ENCODE data around the gene TRPV3.

Gene TRPV3

DNA sequence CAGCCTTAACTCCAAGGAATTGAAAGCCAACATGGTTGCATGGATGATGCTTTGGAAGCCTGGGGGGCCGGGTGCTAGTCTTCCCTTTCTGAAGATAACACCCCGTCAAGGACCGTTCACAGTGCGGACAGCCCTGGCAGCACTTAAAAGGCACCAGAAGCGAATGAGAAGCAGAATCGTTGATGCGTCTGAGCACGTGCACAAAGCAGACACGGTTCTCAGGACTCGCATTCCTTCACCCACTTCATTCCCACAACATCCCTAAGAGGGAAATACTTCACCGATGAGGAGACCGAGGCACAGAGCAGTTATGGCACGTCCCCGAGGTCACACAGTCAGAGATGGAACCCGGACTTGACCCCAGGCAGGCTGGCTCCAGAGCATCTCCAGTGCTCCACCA is 37.4 kb upstream of the TRPV3 start:
- no peak overlapping the region for H3K4me2 ChIP-seq (ENCODE audit: low read depth, low read length, poor library complexity, severe bottlenecking)
- H3F3A ChIP-seq (ENCODE audit: insufficient read depth): no peaks in the 10 kb centered on the region
- no peak overlapping the region for H2AFZ ChIP-seq (ENCODE audit: low read depth, low read length, severe bottlenecking)
- H3K27me3 ChIP-seq (ENCODE audit: low read length): no peaks in the 10 kb centered on the region
- H3K4me3 ChIP-seq (ENCODE audit: insufficient read depth, low read length, poor library complexity, severe bottlenecking): no peak overlapping the region
- H3K9me2 ChIP-seq (replicated peaks; ENCODE audit: insufficient read depth, low read length): no peaks in the 10 kb centered on the region
- H3K9me3 ChIP-seq (ENCODE audit: insufficient read depth, low read length): no peaks in the 10 kb centered on the region
- no peaks in the 10 kb centered on the region for H3K36me3 ChIP-seq (ENCODE audit: low read length)
- H3K27ac ChIP-seq (ENCODE audit: low read depth, low read length): no peak overlapping the region
- TF ChIP-seq, protein P1, sequence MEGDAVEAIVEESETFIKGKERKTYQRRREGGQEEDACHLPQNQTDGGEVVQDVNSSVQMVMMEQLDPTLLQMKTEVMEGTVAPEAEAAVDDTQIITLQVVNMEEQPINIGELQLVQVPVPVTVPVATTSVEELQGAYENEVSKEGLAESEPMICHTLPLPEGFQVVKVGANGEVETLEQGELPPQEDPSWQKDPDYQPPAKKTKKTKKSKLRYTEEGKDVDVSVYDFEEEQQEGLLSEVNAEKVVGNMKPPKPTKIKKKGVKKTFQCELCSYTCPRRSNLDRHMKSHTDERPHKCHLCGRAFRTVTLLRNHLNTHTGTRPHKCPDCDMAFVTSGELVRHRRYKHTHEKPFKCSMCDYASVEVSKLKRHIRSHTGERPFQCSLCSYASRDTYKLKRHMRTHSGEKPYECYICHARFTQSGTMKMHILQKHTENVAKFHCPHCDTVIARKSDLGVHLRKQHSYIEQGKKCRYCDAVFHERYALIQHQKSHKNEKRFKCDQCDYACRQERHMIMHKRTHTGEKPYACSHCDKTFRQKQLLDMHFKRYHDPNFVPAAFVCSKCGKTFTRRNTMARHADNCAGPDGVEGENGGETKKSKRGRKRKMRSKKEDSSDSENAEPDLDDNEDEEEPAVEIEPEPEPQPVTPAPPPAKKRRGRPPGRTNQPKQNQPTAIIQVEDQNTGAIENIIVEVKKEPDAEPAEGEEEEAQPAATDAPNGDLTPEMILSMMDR (IDR thresholded peaks at IDR 0.05; ENCODE audit: insufficient read depth, low read length, poor library complexity, severe bottlenecking): no peak
- TF ChIP-seq EZH2phosphoT487 (conservative IDR thresholded peaks at IDR 0.05; ENCODE audit: low read length): no peak
- H4K20me1 ChIP-seq (ENCODE audit: low read depth, low read length): no peaks in the 10 kb centered on the region
- H3K79me2 ChIP-seq (ENCODE audit: insufficient read depth, low read length): no peaks in the 10 kb centered on the region
- H3K9ac ChIP-seq (ENCODE audit: low read length): no peak overlapping the region

DNA sequence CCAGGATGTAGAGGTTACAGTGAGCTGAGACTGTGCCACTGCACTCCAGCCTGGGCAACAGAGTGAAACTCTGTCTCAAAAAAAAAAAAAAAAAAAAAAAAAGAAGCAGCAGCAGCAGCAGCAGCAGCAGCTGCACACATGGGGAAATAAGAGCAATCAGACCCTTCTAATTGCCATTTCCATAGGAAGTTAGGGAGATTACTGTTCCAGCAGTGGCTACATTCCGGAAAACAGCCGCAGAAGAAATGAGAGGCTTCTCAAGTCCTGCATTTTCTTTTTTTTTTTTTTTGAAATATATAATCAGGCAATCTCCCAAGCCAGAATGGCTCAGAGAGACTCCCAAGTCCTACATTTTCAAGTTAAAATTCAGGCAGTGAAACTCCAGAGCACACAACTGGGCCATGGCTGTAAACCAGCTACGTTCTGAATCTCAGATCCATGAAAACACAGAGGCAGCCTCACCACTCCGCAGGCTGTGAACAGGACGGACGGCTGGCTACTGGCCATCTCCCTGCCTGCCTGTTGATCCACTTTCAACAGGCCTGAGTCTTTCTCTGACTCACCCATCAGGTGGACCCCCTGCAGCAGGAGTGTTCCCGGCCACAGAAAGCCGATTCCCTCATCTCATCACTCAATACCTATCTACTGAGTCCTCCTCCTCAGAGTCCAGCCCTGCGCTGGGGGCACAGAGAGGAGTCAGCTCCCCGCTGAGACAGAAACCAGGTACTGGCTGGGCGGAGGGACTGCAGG is 36.6 kb upstream of the TRPV3 start:
- Histone ChIP-seq H3K36me3 (ENCODE audit: low read length) (no peaks in the 10 kb centered on the region), H3K79me2 (ENCODE audit: insufficient read depth, low read length) (no peaks in the 10 kb centered on the region), H3K9ac (ENCODE audit: low read length) (no peak overlapping the region), H3K4me2 (ENCODE audit: low read depth, low read length, poor library complexity, severe bottlenecking) (no peak overlapping the region), H3K9me3 (ENCODE audit: insufficient read depth, low read length) (no peaks in the 10 kb centered on the region), H2AFZ (ENCODE audit: low read depth, low read length, severe bottlenecking) (no peak overlapping the region), H3K27me3 (ENCODE audit: low read length) (no peaks in the 10 kb centered on the region), H4K20me1 (ENCODE audit: low read depth, low read length) (no peaks in the 10 kb centered on the region), H3F3A (ENCODE audit: insufficient read depth) (no peaks in the 10 kb centered on the region), H3K27ac (ENCODE audit: low read depth, low read length) (no peak overlapping the region), H3K4me3 (ENCODE audit: insufficient read depth, low read length, poor library complexity, severe bottlenecking) (no peak overlapping the region), H3K9me2 (replicated peaks; ENCODE audit: insufficient read depth, low read length) (no peaks in the 10 kb centered on the region)
- TF ChIP-seq EZH2phosphoT487 (conservative IDR thresholded peaks at IDR 0.05; ENCODE audit: low read length): no peak
- TF ChIP-seq, protein P1 (IDR thresholded peaks at IDR 0.05; ENCODE audit: insufficient read depth, low read length, poor library complexity, severe bottlenecking): no peak

DNA sequence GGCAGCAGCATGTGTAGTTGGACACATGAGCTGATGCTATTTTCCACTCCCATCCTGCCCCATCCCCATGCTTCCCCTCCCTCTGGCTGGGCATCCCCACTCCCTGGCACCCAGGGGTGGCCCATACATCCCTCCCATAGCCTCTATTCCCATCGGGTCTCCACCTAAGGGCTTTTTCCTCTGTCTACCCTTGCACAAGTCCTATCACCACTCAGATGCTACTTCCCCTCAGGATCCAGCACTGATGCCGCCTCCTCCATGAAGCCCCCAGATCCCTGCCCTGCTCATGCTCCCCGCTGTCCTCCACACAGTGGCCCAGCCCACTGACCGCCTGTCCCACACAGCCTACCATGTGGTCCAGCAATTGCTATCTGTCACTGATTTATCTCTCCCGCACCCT is 35.8 kb upstream of the TRPV3 start:
- Histone ChIP-seq H3K9me2 (replicated peaks; ENCODE audit: insufficient read depth, low read length) (no peaks in the 10 kb centered on the region), H4K20me1 (ENCODE audit: low read depth, low read length) (no peaks in the 10 kb centered on the region), H3F3A (ENCODE audit: insufficient read depth) (no peaks in the 10 kb centered on the region), H3K27ac (ENCODE audit: low read depth, low read length) (no peak overlapping the region), H3K4me3 (ENCODE audit: insufficient read depth, low read length, poor library complexity, severe bottlenecking) (no peak overlapping the region), H3K4me2 (ENCODE audit: low read depth, low read length, poor library complexity, severe bottlenecking) (no peak overlapping the region), H3K79me2 (ENCODE audit: insufficient read depth, low read length) (no peaks in the 10 kb centered on the region), H3K36me3 (ENCODE audit: low read length) (no peaks in the 10 kb centered on the region), H3K9me3 (ENCODE audit: insufficient read depth, low read length) (no peaks in the 10 kb centered on the region), H3K9ac (ENCODE audit: low read length) (no peak overlapping the region), H3K27me3 (ENCODE audit: low read length) (no peaks in the 10 kb centered on the region), H2AFZ (ENCODE audit: low read depth, low read length, severe bottlenecking) (no peak overlapping the region)
- TF ChIP-seq EZH2phosphoT487 (conservative IDR thresholded peaks at IDR 0.05; ENCODE audit: low read length): no peak
- TF ChIP-seq, protein P1 (IDR thresholded peaks at IDR 0.05; ENCODE audit: insufficient read depth, low read length, poor library complexity, severe bottlenecking): no peak

Data from SU-DHL-6 (cell line).